HUES48 (cell line): Measurements from ENCODE around the gene RBMS3.

Source experiments
- H3K27ac ChIP-seq: one replicate; pipeline ENCODE4 v1.7.0; 2013; ENCODE audit warnings: low read depth, low read length, inconsistent platforms
- H3K27me3 ChIP-seq: 2 replicates; pipeline ENCODE4 v1.6.1; 2013; ENCODE audit warnings: mild to moderate bottlenecking, low read length; ENCODE audit not compliant: control insufficient read depth, insufficient read depth
- H3K36me3 ChIP-seq: 2 replicates; pipeline ENCODE4 v1.6.1; 2013; ENCODE audit warnings: low read length; ENCODE audit not compliant: control insufficient read depth, insufficient read depth
- H3K4me1 ChIP-seq: 2 replicates; pipeline ENCODE4 v1.6.1; 2013; ENCODE audit warnings: mild to moderate bottlenecking, low read length; ENCODE audit not compliant: control insufficient read depth, insufficient read depth
- H3K4me3 ChIP-seq: 2 replicates; pipeline ENCODE4 v1.5.1; 2013; ENCODE audit warnings: mild to moderate bottlenecking, low read depth, low read length
- H3K9ac ChIP-seq: 2 replicates; pipeline ENCODE4 v1.6.1; 2013; ENCODE audit warnings: mild to moderate bottlenecking, low read depth, low read length, moderate library complexity
- H3K9me3 ChIP-seq: 2 replicates; pipeline ENCODE4 v1.6.1; 2013; ENCODE audit warnings: low read length; ENCODE audit not compliant: control insufficient read depth, insufficient read depth

Gene RBMS3

DNA sequence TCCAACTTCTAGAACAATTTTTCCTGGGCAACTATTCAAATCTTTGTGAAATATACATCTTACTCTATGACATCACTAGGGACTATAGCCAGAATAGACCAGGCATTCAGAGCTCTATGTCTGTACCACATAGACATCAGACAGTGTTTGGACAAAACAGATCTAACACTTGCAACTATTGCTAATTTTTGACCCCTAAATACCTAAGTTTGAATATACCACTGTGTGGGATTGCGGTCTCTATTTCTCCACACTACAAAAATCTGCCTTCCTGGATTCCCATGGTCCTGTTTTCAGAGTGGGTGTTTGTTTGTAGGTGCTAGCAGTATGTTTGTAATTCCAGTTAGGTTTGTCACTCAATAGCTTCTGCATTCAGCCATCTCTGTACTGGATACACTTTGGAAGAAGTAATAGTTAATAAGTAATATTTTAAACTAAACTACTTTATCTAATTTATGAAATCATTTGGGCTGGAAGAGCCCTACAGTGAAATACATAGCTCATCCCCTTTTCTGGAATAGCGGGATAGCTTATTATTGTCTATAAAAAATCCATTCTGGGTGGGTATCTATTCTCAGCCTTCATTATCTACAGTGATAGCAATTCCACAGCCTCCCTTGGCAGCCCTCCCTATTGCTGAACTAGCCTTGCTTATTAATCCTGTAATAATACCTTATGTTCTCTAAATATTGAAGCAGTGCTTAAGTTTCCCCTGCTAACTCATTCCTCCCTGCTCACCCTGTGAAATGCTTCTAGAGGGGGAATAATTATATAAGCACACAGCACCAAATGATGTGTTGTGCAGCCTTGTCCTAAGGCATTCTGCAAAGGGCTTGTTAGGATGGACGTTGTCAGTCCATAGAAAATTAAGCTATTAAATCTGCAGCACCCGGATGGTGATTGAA lies 49.4 kb downstream of the RBMS3 start:
- Histone ChIP-seq H3K27me3 (no peaks in the 10 kb centered on the region), H3K36me3 (no peaks in the 10 kb centered on the region), H3K4me1 (peaks cover 34% of the 10 kb centered on the region), H3K9ac (no peak overlapping the region), H3K4me3 (no peak overlapping the region), H3K27ac (no peak overlapping the region), H3K9me3 (no peaks in the 10 kb centered on the region)

DNA sequence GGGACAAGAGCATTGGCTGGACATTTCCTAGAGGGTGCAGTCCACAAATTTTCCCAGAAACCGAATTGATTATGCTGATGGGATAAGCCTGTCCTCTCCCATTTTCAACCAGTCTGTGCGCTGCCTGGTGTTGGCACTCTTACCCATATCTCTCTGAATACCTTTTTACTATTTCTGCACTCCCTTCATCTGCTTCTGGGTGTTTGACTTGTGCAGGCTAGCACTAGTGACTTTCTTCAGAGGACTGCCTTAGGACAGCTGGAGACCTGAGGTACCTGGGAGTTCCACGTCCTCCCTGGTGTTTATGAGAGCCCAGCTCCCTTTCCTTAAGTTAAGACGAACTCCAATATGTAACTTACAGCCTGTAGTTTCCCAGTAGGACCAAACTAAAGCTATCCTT lies 50.2 kb downstream of the RBMS3 start:
- no peak overlapping the region for H3K9ac ChIP-seq
- H3K4me3 ChIP-seq, result no peak overlapping the region
- no peaks in the 10 kb centered on the region for H3K27me3 ChIP-seq
- no peak overlapping the region for H3K27ac ChIP-seq
- no peaks in the 10 kb centered on the region for H3K9me3 ChIP-seq
- H3K4me1 ChIP-seq, result peaks cover 42% of the 10 kb centered on the region
- H3K36me3 ChIP-seq, result no peaks in the 10 kb centered on the region

DNA sequence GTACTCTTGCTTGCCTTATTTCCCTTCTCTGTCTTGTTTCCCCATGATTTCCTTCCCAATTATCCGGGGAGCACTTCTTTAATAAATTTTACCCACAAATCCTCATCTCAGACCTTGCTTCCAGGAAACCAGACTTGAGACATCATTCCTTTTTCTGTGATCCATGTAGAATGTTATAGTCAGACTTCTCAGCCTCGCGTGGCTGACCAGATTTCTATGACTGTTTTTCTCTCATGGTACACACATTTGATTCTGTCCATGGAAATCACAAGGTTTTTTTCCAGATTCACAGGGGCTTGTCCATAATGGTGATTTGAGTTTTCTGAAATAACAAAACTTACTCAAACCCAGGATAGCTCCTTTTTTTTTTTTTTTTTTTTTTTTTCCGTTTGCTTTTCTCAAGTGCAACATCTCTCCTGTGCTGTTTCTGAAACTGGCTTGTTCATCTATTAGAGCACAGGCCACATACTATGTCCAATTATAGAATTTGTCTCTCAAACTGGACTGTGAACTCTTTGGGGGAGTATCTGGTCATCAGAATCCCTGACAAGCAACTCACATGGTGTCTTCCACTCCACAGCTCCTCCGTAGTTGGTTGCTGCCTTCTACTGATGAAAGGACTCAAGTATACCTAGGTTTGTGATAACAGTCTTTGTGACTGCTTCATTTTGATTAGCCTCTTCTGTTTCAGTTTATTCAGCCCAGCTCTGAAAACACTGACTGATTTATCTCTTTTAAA lies 50.8 kb downstream of the RBMS3 start:
- H3K9ac ChIP-seq, result no peak overlapping the region
- no peak overlapping the region for H3K4me3 ChIP-seq
- H3K4me1 ChIP-seq, result peaks cover 45% of the 10 kb centered on the region
- no peaks in the 10 kb centered on the region for H3K36me3 ChIP-seq
- no peak overlapping the region for H3K27ac ChIP-seq
- H3K9me3 ChIP-seq, result no peaks in the 10 kb centered on the region
- H3K27me3 ChIP-seq, result no peaks in the 10 kb centered on the region

DNA sequence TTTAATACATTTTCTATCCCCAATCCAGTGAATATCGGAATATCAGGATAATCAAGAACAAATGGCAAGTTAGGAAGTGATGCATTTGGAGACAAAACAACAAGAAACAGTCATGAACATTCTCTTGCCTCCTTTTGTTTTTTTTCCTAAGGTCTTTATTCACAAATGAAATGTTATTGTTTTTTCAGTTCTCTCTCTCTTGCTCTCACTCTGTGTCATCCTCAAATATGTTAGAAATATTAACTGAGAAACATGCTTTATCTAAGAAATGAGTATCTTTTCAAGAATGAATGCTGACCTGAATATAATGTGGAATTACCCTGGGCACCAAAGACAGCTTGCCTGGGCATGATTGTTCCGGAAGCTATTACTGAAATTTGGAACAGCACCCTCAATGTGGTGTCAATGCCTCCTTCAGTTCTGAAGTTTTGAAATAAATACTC lies 51.3 kb downstream of the RBMS3 start:
- H3K9ac ChIP-seq, result no peak overlapping the region
- peaks cover 45% of the 10 kb centered on the region for H3K4me1 ChIP-seq
- H3K27me3 ChIP-seq, result no peaks in the 10 kb centered on the region
- no peaks in the 10 kb centered on the region for H3K9me3 ChIP-seq
- no peaks in the 10 kb centered on the region for H3K36me3 ChIP-seq
- no peak overlapping the region for H3K27ac ChIP-seq
- no peak overlapping the region for H3K4me3 ChIP-seq

DNA sequence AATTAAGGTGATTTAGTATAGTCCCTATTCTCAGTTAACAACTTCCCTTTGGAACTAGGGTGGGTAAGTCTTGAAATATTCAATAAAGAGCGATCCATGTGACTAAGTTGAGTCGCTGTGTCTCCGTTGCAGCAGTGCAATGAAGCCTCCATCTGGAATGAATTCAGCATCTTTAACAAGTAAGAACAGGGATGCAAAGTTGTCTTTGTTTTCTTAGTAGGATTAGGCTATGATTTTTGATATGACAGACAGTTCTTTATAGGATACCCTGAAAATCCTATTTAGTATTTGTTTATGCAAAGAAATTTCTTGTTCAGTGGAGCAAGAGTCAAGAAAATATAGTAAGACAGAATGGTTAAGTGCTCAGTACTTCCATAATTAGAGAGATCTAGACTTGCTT lies 52.7 kb downstream of the RBMS3 start:
- H3K36me3 ChIP-seq, result no peaks in the 10 kb centered on the region
- no peaks in the 10 kb centered on the region for H3K27me3 ChIP-seq
- H3K9ac ChIP-seq, result no peak overlapping the region
- H3K9me3 ChIP-seq, result no peaks in the 10 kb centered on the region
- peaks cover 32% of the 10 kb centered on the region for H3K4me1 ChIP-seq
- H3K4me3 ChIP-seq, result no peak overlapping the region
- no peak overlapping the region for H3K27ac ChIP-seq

DNA sequence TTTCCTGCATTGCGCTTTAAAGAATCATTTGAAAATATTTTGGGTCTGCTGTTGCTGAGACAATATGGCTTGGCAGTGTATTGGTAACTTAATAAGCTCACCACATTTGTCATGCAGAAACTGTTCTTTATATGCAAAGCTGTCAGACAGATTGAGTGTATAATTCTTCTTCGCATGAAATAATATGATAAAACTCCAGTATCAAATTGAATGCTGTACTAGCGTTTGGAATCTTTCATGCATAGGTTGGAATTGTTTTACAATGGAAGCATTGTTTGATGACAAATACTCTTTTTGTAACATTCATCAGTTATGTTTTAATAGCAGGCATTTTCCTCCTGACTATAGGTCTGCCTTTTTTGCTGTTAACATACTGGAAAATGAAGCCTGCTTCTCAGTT lies 53.8 kb downstream of the RBMS3 start:
- H3K4me3 ChIP-seq, result no peak overlapping the region
- no peaks in the 10 kb centered on the region for H3K36me3 ChIP-seq
- no peak overlapping the region for H3K27ac ChIP-seq
- H3K27me3 ChIP-seq, result no peaks in the 10 kb centered on the region
- no peaks in the 10 kb centered on the region for H3K9me3 ChIP-seq
- H3K9ac ChIP-seq, result no peak overlapping the region
- peaks cover 39% of the 10 kb centered on the region for H3K4me1 ChIP-seq

DNA sequence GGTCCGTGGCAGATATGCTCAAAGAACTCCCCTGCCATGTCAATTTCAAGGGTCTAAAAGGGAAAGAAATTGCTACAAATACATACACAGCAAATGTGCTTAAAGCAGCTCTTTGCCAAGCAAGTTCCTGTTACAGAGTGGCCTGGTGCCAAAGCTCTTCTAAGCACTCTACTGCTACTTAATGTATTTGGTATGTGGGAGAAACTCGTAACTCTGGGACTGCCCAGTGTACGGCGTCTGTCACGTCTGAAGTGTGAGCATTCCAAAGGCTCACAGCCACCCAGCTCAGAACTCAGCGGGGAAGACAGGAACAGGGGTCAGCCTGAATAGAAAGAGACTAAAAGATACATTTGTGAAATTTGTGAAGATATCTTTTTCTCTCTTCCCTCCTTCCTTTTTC lies 54.6 kb downstream of the RBMS3 start:
- H3K27me3 ChIP-seq, result no peaks in the 10 kb centered on the region
- no peak overlapping the region for H3K4me3 ChIP-seq
- no peaks in the 10 kb centered on the region for H3K36me3 ChIP-seq
- peaks cover 39% of the 10 kb centered on the region for H3K4me1 ChIP-seq
- peak overlapping the region; percentile 26; the same call in 1 of the 2 replicates for H3K9ac ChIP-seq
- no peaks in the 10 kb centered on the region for H3K9me3 ChIP-seq
- H3K27ac ChIP-seq, result peak overlapping the region; percentile 11

DNA sequence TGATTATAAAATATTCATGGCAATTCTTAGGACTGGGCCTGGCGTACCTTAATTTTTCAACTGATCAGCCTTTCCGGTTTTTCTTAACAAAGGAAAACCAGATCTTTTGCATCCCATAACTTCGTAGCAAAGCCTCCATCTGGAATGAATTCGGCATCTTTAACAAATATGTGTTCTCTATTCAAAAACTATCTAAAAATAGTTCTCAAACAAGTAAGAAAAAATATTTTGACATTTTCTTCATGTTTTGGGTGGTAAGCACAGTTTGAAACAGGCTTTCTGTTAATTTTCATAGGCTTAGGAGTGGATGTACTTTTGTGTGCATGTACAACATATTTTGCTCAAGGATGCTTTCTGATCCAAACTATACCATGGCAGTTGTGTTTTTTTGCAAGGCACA lies 55.1 kb downstream of the RBMS3 start:
- Histone ChIP-seq H3K9ac (0 out of 2 replicates have a peak overlapping the region, but pooled peaks have one; percentile 6), H3K36me3 (no peaks in the 10 kb centered on the region), H3K9me3 (no peaks in the 10 kb centered on the region), H3K27ac (no peak overlapping the region), H3K4me3 (no peak overlapping the region), H3K4me1 (peaks cover 38% of the 10 kb centered on the region), H3K27me3 (no peaks in the 10 kb centered on the region)

DNA sequence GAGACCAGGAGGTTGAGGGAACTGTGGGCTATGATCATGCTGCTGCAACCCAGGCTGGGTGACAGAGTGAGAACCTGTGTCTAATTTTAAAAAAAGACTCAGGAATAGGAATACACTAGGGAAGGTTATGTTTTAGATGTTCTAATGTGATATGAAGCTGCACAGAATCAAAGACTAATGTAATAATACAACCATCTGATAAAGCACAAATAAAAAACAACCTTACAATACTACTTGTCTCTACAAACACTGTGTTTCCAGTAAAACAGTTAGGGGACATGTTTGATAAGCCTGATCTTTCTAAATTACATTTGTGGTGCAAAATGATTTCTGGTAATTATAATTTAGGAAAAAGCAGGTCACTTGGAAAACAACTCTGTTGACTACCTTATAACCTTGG lies 56.7 kb downstream of the RBMS3 start:
- Histone ChIP-seq H3K4me3 (no peak overlapping the region), H3K9ac (no peak overlapping the region), H3K36me3 (no peaks in the 10 kb centered on the region), H3K4me1 (peaks cover 34% of the 10 kb centered on the region), H3K27ac (no peak overlapping the region), H3K27me3 (no peaks in the 10 kb centered on the region), H3K9me3 (no peaks in the 10 kb centered on the region)

DNA sequence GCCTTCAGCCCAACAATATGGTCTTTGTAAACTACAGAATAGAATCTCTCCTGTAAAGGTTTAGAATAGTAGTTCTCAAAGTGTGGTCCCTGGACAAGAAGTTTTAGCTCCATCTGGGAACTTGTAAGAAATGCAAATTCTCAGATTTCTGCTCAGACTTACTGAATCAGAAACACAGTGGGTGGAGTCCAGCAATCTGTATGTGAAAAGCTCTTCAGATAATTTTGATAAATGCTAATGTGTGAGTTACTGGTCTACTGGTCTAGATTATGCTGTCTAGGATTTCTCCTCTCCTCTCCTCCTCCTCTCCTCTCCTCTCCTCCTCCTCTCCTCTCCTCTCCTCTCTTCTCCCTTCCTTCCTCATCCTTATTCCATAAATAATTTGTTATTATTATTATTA lies 57.5 kb downstream of the RBMS3 start:
- H3K4me1 ChIP-seq, result peaks cover 30% of the 10 kb centered on the region
- H3K27ac ChIP-seq, result no peak overlapping the region

More for the DNA sequence above, 57.5 kb downstream of the RBMS3 start:
- Histone ChIP-seq H3K9me3 (no peaks in the 10 kb centered on the region), H3K4me3 (no peak overlapping the region), H3K27me3 (no peaks in the 10 kb centered on the region), H3K36me3 (no peaks in the 10 kb centered on the region), H3K9ac (no peak overlapping the region)
